Measurements from ENCODE around the gene SAE1. TPM values are rescaled to one million over a fixed set of nuclear protein-coding genes. Genes with fewer than 3 reads are reported as not detected.
A peak's percentile ranks its signal among the peaks of the same experiment; 100 is the strongest.

SAE1 gene
- total and polyA plus RNA-seq, 2 experiments from 2014 or later: 115 to 236 TPM

DNA sequence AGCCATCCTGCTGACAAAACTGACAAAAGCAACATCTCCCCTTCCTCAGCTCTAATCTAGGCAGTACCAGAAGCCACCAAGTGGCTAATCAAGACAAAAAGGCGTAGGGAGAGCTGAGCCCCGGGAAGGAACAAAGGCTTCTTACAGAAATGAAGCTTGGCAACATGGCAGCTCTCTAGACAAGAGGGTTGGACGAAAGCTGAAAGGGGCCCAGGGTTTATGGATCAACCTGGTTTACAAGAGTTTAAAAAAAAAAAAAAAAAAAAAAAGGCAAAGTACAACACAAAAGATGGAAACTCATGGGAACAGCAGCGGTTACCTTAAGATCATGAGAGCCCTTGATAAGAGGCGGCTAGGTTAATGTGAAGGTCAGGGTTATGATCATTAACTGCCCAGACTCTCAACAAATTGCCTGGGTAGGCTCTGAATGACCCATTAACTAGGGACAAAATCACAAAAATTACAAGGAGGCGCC lies 31.0 kb upstream of the SAE1 start:
- H3K36me3 Mint-ChIP-seq (ENCODE audit: low read depth): peaks cover 24% of the 10 kb centered on the region
- 0 out of 2 replicates have a peak overlapping the region, but pooled peaks have one; percentile 85 for H3K27ac ChIP-seq (ENCODE audit: low read depth)
- DNase-seq (ENCODE audit: low spot score): no peak
- peaks cover 18% of the 10 kb centered on the region for H4K20me1 ChIP-seq (replicated peaks; ENCODE audit: insufficient read depth)
- H3K4me2 ChIP-seq: no peak overlapping the region
- H3K27me3 Mint-ChIP-seq (ENCODE audit: insufficient read depth, low read depth, poor library complexity): peaks cover 3% of the 10 kb centered on the region
- ATAC-seq: peak; percentile 38
- H3K36me3 ChIP-seq (ENCODE audit: insufficient read depth): 0 out of 2 replicates have a peak, but pooled peaks cover under 1% of the 10 kb centered on the region
- no peak overlapping the region for H2AFZ ChIP-seq
- peaks cover 36% of the 10 kb centered on the region for H3K4me1 ChIP-seq (ENCODE audit: insufficient read depth)
- peaks cover 24% of the 10 kb centered on the region; the same call in 1 of the 2 replicates for H3F3A ChIP-seq (replicated peaks; ENCODE audit: low read depth)
- H3K27ac Mint-ChIP-seq: 0 out of 2 replicates have a peak overlapping the region, but pooled peaks have one; percentile 42
- H3K9me3 Mint-ChIP-seq: no peaks in the 10 kb centered on the region
- H3K79me2 ChIP-seq (replicated peaks; ENCODE audit: insufficient read depth): peaks cover 99% of the 10 kb centered on the region
- H3K27me3 ChIP-seq (ENCODE audit: insufficient read depth): no peaks in the 10 kb centered on the region
- no peaks in the 10 kb centered on the region for H3K9me2 ChIP-seq (ENCODE audit: insufficient read depth)
- H3K4me3 Mint-ChIP-seq: no peak overlapping the region
- H3K4me1 Mint-ChIP-seq: peaks cover 50% of the 10 kb centered on the region
- no peak overlapping the region for H3K4me3 ChIP-seq
- TF ChIP-seq EZH2phosphoT487 (IDR thresholded peaks at IDR 0.05; ENCODE audit: unreplicated experiment) (no peak), NANOG (IDR thresholded peaks at IDR 0.05; ENCODE audit: borderline replicate concordance) (no peak), EZH2 (IDR thresholded peaks at IDR 0.05; ENCODE audit: low read depth, unreplicated experiment) (no peak), STAT1 (IDR thresholded peaks at IDR 0.05; ENCODE audit: unreplicated experiment) (no peak), ZNF331 (CRISPR knock-in tag; IDR thresholded peaks at IDR 0.05; ENCODE audit: low read depth) (no peak), CREB1 (CRISPR knock-in tag; IDR thresholded peaks at IDR 0.05; ENCODE audit: low read depth) (no peak), POLR2AphosphoS5 (IDR thresholded peaks at IDR 0.05; ENCODE audit: low read depth) (no peak), ZNF114 (CRISPR knock-in tag; IDR thresholded peaks at IDR 0.05) (no peak), JUNB (IDR thresholded peaks at IDR 0.05; ENCODE audit: unreplicated experiment) (no peak)
- TF ChIP-seq, protein P1, sequence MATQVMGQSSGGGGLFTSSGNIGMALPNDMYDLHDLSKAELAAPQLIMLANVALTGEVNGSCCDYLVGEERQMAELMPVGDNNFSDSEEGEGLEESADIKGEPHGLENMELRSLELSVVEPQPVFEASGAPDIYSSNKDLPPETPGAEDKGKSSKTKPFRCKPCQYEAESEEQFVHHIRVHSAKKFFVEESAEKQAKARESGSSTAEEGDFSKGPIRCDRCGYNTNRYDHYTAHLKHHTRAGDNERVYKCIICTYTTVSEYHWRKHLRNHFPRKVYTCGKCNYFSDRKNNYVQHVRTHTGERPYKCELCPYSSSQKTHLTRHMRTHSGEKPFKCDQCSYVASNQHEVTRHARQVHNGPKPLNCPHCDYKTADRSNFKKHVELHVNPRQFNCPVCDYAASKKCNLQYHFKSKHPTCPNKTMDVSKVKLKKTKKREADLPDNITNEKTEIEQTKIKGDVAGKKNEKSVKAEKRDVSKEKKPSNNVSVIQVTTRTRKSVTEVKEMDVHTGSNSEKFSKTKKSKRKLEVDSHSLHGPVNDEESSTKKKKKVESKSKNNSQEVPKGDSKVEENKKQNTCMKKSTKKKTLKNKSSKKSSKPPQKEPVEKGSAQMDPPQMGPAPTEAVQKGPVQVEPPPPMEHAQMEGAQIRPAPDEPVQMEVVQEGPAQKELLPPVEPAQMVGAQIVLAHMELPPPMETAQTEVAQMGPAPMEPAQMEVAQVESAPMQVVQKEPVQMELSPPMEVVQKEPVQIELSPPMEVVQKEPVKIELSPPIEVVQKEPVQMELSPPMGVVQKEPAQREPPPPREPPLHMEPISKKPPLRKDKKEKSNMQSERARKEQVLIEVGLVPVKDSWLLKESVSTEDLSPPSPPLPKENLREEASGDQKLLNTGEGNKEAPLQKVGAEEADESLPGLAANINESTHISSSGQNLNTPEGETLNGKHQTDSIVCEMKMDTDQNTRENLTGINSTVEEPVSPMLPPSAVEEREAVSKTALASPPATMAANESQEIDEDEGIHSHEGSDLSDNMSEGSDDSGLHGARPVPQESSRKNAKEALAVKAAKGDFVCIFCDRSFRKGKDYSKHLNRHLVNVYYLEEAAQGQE (IDR thresholded peaks at IDR 0.05; ENCODE audit: unreplicated experiment): no peak
- TF ChIP-seq, protein P2, sequence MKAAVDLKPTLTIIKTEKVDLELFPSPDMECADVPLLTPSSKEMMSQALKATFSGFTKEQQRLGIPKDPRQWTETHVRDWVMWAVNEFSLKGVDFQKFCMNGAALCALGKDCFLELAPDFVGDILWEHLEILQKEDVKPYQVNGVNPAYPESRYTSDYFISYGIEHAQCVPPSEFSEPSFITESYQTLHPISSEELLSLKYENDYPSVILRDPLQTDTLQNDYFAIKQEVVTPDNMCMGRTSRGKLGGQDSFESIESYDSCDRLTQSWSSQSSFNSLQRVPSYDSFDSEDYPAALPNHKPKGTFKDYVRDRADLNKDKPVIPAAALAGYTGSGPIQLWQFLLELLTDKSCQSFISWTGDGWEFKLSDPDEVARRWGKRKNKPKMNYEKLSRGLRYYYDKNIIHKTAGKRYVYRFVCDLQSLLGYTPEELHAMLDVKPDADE (IDR thresholded peaks at IDR 0.05): no peak
- TF ChIP-seq, protein P3, sequence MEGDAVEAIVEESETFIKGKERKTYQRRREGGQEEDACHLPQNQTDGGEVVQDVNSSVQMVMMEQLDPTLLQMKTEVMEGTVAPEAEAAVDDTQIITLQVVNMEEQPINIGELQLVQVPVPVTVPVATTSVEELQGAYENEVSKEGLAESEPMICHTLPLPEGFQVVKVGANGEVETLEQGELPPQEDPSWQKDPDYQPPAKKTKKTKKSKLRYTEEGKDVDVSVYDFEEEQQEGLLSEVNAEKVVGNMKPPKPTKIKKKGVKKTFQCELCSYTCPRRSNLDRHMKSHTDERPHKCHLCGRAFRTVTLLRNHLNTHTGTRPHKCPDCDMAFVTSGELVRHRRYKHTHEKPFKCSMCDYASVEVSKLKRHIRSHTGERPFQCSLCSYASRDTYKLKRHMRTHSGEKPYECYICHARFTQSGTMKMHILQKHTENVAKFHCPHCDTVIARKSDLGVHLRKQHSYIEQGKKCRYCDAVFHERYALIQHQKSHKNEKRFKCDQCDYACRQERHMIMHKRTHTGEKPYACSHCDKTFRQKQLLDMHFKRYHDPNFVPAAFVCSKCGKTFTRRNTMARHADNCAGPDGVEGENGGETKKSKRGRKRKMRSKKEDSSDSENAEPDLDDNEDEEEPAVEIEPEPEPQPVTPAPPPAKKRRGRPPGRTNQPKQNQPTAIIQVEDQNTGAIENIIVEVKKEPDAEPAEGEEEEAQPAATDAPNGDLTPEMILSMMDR (conservative IDR thresholded peaks at IDR 0.05; ENCODE audit: low read depth in 2 of 2): no peak
- TF ChIP-seq, protein P4, sequence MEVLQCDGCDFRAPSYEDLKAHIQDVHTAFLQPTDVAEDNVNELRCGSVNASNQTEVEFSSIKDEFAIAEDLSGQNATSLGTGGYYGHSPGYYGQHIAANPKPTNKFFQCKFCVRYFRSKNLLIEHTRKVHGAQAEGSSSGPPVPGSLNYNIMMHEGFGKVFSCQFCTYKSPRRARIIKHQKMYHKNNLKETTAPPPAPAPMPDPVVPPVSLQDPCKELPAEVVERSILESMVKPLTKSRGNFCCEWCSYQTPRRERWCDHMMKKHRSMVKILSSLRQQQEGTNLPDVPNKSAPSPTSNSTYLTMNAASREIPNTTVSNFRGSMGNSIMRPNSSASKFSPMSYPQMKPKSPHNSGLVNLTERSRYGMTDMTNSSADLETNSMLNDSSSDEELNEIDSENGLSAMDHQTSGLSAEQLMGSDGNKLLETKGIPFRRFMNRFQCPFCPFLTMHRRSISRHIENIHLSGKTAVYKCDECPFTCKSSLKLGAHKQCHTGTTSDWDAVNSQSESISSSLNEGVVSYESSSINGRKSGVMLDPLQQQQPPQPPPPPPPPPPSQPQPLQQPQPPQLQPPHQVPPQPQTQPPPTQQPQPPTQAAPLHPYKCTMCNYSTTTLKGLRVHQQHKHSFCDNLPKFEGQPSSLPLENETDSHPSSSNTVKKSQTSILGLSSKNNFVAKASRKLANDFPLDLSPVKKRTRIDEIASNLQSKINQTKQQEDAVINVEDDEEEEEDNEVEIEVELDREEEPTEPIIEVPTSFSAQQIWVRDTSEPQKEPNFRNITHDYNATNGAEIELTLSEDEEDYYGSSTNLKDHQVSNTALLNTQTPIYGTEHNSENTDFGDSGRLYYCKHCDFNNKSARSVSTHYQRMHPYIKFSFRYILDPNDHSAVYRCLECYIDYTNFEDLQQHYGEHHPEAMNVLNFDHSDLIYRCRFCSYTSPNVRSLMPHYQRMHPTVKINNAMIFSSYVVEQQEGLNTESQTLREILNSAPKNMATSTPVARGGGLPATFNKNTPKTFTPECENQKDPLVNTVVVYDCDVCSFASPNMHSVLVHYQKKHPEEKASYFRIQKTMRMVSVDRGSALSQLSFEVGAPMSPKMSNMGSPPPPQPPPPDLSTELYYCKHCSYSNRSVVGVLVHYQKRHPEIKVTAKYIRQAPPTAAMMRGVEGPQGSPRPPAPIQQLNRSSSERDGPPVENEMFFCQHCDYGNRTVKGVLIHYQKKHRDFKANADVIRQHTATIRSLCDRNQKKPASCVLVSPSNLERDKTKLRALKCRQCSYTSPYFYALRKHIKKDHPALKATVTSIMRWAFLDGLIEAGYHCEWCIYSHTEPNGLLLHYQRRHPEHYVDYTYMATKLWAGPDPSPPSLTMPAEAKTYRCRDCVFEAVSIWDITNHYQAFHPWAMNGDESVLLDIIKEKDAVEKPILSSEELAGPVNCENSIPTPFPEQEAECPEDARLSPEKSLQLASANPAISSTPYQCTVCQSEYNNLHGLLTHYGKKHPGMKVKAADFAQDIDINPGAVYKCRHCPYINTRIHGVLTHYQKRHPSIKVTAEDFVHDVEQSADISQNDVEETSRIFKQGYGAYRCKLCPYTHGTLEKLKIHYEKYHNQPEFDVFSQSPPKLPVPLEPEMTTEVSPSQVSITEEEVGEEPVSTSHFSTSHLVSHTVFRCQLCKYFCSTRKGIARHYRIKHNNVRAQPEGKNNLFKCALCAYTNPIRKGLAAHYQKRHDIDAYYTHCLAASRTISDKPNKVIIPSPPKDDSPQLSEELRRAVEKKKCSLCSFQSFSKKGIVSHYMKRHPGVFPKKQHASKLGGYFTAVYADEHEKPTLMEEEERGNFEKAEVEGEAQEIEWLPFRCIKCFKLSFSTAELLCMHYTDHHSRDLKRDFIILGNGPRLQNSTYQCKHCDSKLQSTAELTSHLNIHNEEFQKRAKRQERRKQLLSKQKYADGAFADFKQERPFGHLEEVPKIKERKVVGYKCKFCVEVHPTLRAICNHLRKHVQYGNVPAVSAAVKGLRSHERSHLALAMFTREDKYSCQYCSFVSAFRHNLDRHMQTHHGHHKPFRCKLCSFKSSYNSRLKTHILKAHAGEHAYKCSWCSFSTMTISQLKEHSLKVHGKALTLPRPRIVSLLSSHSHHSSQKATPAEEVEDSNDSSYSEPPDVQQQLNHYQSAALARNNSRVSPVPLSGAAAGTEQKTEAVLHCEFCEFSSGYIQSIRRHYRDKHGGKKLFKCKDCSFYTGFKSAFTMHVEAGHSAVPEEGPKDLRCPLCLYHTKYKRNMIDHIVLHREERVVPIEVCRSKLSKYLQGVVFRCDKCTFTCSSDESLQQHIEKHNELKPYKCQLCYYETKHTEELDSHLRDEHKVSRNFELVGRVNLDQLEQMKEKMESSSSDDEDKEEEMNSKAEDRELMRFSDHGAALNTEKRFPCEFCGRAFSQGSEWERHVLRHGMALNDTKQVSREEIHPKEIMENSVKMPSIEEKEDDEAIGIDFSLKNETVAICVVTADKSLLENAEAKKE (CRISPR knock-in tag; IDR thresholded peaks at IDR 0.05): no peak

Data from GM23338 (cell line).